ENCODE measurements around the gene KCNB1. TPM values are rescaled to one million over a fixed set of nuclear protein-coding genes. Genes with fewer than 3 reads are reported as not detected.

The KCNB1 gene
- total RNA-seq, 2 donors from 2014 or later, result not detected

DNA sequence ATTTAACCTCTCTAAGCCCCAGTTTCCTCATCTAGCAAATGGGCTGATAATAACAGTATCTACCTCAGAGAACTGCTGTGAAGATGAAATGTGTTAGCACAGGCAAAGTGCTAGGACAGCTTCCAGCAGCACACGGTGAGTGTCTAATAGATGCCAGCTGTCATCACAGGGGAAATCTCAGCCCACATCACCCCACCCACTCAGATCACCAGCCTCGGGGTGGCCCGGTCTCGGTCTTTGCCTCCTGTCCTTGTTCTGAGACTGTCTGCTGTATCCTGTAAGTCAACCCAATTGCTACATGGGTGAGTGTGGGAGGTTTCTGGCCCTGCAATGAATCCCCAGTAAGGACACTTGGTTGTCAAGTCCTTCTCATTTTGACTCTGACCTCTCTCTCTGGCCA is 105.1 kb downstream of the KCNB1 start:
- H3K27me3 Mint-ChIP-seq (ENCODE audit: low read depth), result peaks cover 19% of the 10 kb centered on the region
- H3K36me3 Mint-ChIP-seq (ENCODE audit: insufficient read depth in 2 of 2), result no peaks in the 10 kb centered on the region
- no peaks in the 10 kb centered on the region for H3K9me3 Mint-ChIP-seq
- DNase-seq (no peak), ATAC-seq (replicated peaks in 1 of 2) (no peak)
- no peaks in the 10 kb centered on the region for H3K4me1 Mint-ChIP-seq (ENCODE audit: low read depth)
- H3K27ac Mint-ChIP-seq, result no peak overlapping the region
- H3K4me3 Mint-ChIP-seq, result no peak overlapping the region

DNA sequence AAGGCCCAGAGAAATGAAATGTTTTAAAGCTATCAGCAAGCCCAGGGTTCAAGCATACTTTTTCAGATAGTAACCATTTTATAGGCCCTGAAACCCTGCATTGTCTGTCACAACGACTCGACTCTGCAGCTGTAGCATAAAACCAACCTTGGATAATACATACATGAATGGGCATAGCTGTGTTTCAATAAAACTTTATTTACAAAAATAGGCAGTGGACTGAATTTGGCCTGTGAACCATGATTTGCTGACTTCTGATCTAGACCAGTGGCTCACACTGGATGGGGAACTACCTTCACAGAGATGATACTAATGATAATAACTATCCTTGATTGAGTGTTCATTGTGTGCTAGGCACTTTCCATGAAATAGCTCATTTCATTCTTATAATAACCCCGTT is 107.3 kb downstream of the KCNB1 start:
- no peak overlapping the region for H3K27ac Mint-ChIP-seq
- H3K36me3 Mint-ChIP-seq (ENCODE audit: insufficient read depth in 2 of 2), result no peaks in the 10 kb centered on the region
- no peak overlapping the region for H3K4me3 Mint-ChIP-seq
- DNase-seq, result no peak
- ATAC-seq (replicated peaks in 1 of 2), result no peak
- H3K4me1 Mint-ChIP-seq (ENCODE audit: low read depth), result no peaks in the 10 kb centered on the region
- no peaks in the 10 kb centered on the region for H3K9me3 Mint-ChIP-seq
- H3K27me3 Mint-ChIP-seq (ENCODE audit: low read depth), result peaks cover 31% of the 10 kb centered on the region

DNA sequence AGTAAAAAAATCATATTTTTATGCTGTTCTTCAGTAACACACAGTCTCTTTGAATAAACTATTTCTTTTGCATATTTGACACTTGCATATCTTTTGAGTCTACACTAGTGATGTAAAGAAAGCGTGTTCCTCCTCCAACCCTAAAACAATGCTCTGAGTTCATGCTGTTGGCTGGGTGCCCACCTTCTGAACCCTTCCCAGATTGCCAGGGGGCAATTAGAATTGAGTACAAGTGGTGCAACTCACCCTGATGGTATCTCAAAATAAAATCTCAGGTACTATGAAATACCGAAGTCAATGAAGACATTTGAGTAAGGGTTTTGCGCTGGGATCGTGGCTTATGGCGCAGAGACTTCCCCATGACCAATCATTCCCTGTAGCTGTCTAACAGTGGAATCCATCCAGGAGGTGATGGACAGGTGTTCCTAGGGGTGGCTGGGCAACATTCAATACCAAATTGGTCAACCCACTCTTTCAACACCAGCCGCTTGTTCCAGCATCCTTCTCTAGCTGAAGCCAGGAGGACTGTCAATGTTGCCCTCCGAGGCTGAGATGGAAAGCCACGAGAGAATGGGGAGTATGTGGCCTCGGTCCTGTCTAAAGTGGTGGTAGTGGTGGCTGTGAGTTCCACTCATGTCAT is 110.3 kb downstream of the KCNB1 start:
- H3K27me3 Mint-ChIP-seq (ENCODE audit: low read depth), result peaks cover 46% of the 10 kb centered on the region
- H3K9me3 Mint-ChIP-seq, result no peaks in the 10 kb centered on the region
- no peaks in the 10 kb centered on the region for H3K36me3 Mint-ChIP-seq (ENCODE audit: insufficient read depth in 2 of 2)
- ATAC-seq (replicated peaks in 1 of 2), result no peak
- no peak for DNase-seq
- no peak overlapping the region for H3K4me3 Mint-ChIP-seq
- no peaks in the 10 kb centered on the region for H3K4me1 Mint-ChIP-seq (ENCODE audit: low read depth)
- H3K27ac Mint-ChIP-seq, result no peak overlapping the region

DNA sequence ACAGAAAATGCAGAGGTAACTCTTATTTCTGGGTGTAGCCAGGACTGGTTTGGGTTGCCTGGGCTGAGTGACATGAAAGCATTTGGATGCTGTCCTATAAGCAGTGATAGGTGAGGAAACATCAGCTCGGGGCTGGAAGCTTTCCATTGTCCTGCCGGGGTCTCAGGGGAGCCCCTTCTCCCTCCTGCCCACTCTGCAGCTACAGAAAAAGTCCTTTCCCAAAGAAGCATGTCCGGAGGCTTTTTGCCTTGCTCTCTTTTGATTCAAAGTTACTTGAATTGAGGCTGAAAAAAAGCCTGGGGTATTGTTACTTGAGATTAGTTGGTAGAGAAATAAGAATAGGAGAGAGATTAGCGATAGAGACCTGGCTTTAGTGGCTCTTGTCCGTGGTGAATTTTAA is 113.9 kb downstream of the KCNB1 start:
- H3K4me3 Mint-ChIP-seq, result no peak overlapping the region
- peaks cover 37% of the 10 kb centered on the region for H3K27me3 Mint-ChIP-seq (ENCODE audit: low read depth)
- no peaks in the 10 kb centered on the region for H3K4me1 Mint-ChIP-seq (ENCODE audit: low read depth)
- no peaks in the 10 kb centered on the region for H3K9me3 Mint-ChIP-seq
- H3K27ac Mint-ChIP-seq, result no peak overlapping the region
- DNase-seq (no peak), ATAC-seq (replicated peaks in 1 of 2) (no peak)
- no peaks in the 10 kb centered on the region for H3K36me3 Mint-ChIP-seq (ENCODE audit: insufficient read depth in 2 of 2)

DNA sequence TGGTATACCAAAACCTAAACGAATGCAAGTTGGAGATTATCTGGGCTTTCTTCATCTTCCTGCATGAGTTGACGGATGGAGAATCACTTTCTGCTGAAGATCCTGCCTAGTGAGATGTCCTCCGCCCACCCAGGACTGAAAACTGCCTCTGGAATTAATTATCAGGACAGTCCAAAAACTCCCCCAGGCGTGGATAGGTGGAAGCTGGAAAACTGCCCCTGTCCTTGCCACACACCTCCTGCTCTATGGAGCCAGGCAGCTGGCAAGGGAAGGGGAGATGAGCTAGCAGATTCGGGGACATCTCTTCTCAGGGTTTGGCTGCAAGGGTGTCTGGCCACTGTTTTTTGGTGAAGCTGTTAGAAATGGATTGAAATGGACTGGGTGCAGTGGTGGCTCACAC is 115.4 kb downstream of the KCNB1 start:
- DNase-seq, result no peak
- H3K27ac Mint-ChIP-seq, result no peak overlapping the region
- ATAC-seq (replicated peaks in 1 of 2), result no peak
- peaks cover 37% of the 10 kb centered on the region for H3K27me3 Mint-ChIP-seq (ENCODE audit: low read depth)
- no peaks in the 10 kb centered on the region for H3K9me3 Mint-ChIP-seq
- H3K36me3 Mint-ChIP-seq (ENCODE audit: insufficient read depth in 2 of 2), result no peaks in the 10 kb centered on the region
- no peaks in the 10 kb centered on the region for H3K4me1 Mint-ChIP-seq (ENCODE audit: low read depth)
- H3K4me3 Mint-ChIP-seq, result no peak overlapping the region

DNA sequence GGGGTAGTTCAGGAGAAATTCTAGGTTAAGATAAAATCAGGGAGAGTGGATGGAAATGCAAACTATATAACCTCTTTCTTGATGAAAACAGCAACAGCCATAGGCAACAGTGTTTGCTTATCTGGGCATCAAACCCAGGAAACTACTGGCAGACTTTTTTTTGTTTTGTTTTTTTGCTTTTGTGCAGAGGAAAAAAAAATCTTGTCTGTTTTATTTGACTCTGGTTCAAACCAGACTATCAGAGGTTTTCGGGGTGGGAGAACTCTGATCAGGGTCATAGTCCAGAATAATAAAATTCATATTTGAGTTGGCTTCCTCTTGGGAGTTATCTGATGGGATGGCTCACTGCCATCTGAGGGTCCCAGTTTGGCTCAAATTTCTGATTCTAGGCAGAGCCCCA is 115.8 kb downstream of the KCNB1 start:
- Mint-ChIP-seq H3K27me3 (ENCODE audit: low read depth) (peaks cover 37% of the 10 kb centered on the region), H3K36me3 (ENCODE audit: insufficient read depth in 2 of 2) (no peaks in the 10 kb centered on the region), H3K4me3 (no peak overlapping the region), H3K27ac (no peak overlapping the region), H3K4me1 (ENCODE audit: low read depth) (no peaks in the 10 kb centered on the region), H3K9me3 (no peaks in the 10 kb centered on the region)
- ATAC-seq (replicated peaks in 1 of 2), result no peak
- no peak for DNase-seq

DNA sequence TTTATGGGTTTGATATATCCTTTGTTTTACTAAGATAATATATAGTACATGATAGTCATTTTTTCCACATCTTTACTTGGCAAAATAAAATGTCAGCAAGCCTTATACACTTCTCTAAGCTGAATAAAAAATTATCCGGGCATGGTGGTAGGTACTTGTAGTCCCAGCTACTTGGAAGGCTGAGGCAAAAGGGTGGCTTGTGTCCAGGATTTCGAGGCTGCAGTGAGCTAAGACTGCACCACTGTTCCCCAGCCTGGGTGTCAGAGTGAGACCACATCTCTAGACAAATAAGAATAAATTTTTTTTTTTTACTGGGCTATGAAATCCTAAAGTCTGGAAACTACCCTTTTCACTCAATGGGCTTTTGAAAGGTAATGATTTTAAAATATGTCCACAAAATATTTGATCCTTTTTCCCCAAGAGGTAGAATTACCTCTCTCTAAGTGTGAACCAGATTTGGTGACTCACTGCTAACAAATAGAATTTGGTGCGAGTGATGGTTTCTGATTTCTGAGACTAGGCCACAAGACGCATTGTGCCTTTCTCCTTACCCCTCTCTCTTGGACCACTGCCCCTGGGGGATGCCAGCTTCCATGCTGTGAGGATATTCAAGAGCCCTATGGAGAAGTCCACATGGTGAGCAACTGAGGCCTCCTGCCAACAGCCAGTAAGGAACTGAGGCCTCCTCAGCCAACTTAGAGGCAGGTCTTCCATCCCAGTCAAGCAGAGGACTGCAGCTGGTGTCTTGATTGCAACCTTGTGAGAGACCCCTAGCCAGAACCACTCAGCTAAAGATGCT is 120.4 kb downstream of the KCNB1 start:
- H3K4me3 Mint-ChIP-seq, result no peak overlapping the region
- no peaks in the 10 kb centered on the region for H3K36me3 Mint-ChIP-seq (ENCODE audit: insufficient read depth in 2 of 2)
- no peak for DNase-seq
- ATAC-seq (replicated peaks in 1 of 2), result no peak
- no peaks in the 10 kb centered on the region for H3K4me1 Mint-ChIP-seq (ENCODE audit: low read depth)
- H3K9me3 Mint-ChIP-seq, result no peaks in the 10 kb centered on the region
- H3K27me3 Mint-ChIP-seq (ENCODE audit: low read depth), result peaks cover 21% of the 10 kb centered on the region
- H3K27ac Mint-ChIP-seq, result no peak overlapping the region

DNA sequence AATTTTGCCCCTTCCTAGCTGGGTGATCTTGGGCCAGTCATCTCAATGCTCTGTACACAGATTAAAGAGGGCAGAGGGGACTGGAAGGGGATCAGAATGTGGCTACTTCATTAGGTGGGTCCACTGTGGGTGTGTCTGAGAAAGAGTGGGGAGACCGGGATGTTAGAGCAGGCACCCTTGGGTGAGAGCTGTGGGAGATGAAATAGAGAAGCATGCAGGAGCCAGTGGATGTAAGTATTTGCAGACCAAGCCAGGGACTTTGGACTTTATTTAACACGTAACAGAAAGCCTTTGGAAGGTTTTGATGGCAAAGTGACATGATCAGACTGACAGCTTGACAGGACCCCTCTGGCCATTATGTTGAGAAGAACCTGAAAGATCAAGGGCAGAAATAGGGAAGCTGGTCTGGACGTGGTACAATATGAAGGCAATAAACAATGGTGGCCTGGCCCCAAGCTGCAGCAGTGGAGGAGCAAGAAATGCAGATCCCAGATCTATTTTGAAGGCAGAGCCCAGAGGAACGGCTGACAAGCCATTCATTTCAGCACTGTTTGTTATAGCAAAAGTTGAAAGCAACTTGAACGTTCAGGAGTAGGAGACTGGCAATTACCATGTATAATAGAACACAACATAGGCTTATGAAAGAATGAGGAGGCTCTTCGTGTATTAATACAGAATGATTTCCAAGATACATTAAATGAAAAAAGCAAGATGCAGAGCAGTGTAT is 122.1 kb downstream of the KCNB1 start:
- H3K27me3 Mint-ChIP-seq (ENCODE audit: low read depth), result peaks cover 21% of the 10 kb centered on the region
- no peaks in the 10 kb centered on the region for H3K9me3 Mint-ChIP-seq
- DNase-seq (no peak), ATAC-seq (replicated peaks in 1 of 2) (no peak)
- H3K4me3 Mint-ChIP-seq, result no peak overlapping the region
- H3K36me3 Mint-ChIP-seq (ENCODE audit: insufficient read depth in 2 of 2), result no peaks in the 10 kb centered on the region
- no peaks in the 10 kb centered on the region for H3K4me1 Mint-ChIP-seq (ENCODE audit: low read depth)
- H3K27ac Mint-ChIP-seq, result no peak overlapping the region

DNA sequence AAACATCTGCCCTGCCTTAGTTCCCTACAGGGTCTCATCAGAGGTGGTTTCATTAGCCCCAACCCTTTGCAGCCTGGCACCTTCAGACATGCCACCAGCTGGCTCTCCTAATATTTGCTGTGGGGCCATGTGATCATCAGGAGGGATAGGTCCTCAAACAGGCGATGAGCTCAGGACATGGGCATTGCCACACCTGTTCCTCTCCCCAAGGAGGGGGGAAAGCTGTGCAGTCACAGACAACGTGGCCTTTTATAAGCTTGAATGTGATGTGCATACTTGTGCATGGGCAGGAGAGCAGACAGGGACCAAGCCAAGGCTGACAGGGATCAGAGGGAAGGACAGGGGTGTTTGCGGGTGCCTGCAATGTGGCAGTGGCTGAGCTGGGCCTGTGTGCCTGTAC is 125.8 kb downstream of the KCNB1 start:
- H3K4me3 Mint-ChIP-seq, result no peak overlapping the region
- DNase-seq (no peak), ATAC-seq (replicated peaks in 1 of 2) (no peak)
- no peak overlapping the region for H3K27ac Mint-ChIP-seq
- H3K27me3 Mint-ChIP-seq (ENCODE audit: low read depth), result peaks cover 17% of the 10 kb centered on the region
- H3K4me1 Mint-ChIP-seq (ENCODE audit: low read depth), result no peaks in the 10 kb centered on the region
- H3K36me3 Mint-ChIP-seq (ENCODE audit: insufficient read depth in 2 of 2), result no peaks in the 10 kb centered on the region
- no peaks in the 10 kb centered on the region for H3K9me3 Mint-ChIP-seq

DNA sequence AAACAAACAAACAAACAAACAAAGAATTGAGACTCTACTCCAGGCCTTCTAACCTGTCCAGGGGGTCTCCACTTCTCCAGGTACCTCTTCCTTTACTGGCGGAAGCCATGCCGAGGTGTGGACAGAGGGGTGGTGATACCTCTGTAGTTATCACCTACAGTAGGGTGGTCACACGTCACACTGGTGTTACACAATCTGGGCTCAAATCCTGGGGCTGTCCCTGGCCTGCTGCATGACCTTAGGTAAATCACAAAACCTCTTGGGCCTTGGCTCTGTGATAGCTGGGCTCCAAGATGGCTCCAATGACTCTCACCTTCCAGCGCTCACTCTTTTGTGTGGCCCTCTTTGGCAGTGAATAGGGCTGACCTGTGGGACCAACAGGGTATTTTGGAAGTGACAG is 127.8 kb downstream of the KCNB1 start:
- ATAC-seq (replicated peaks in 1 of 2), result no peak
- no peak for DNase-seq
- peaks cover 10% of the 10 kb centered on the region for H3K27me3 Mint-ChIP-seq (ENCODE audit: low read depth)
- H3K4me3 Mint-ChIP-seq, result no peak overlapping the region
- no peaks in the 10 kb centered on the region for H3K36me3 Mint-ChIP-seq (ENCODE audit: insufficient read depth in 2 of 2)
- no peak overlapping the region for H3K27ac Mint-ChIP-seq
- no peaks in the 10 kb centered on the region for H3K4me1 Mint-ChIP-seq (ENCODE audit: low read depth)
- H3K9me3 Mint-ChIP-seq, result no peaks in the 10 kb centered on the region

DNA sequence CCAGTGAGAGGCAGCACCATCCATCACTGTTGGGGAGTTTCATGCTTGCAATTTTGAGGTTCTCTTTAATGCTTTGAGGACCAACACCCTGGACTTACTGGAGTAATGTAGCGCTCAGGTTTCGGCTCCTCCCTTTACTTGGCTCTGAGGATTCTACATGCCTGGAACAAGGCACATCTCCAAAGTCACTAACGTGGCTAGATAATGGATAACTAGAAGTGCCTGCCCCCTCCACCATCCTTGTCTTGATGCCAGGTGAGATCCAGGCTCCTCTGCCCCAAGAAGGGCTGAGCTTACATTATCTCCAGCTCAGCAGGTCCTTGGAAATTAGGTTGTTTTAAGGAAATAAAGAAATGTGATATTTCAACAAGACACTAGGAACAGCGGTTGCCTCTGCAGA is 129.1 kb downstream of the KCNB1 start:
- H3K27ac Mint-ChIP-seq, result no peak overlapping the region
- ATAC-seq (replicated peaks in 1 of 2) (no peak), DNase-seq (no peak)
- H3K27me3 Mint-ChIP-seq (ENCODE audit: low read depth), result peaks cover 19% of the 10 kb centered on the region
- H3K4me1 Mint-ChIP-seq (ENCODE audit: low read depth), result no peaks in the 10 kb centered on the region
- no peak overlapping the region for H3K4me3 Mint-ChIP-seq
- no peaks in the 10 kb centered on the region for H3K9me3 Mint-ChIP-seq
- H3K36me3 Mint-ChIP-seq (ENCODE audit: insufficient read depth in 2 of 2), result no peaks in the 10 kb centered on the region

DNA sequence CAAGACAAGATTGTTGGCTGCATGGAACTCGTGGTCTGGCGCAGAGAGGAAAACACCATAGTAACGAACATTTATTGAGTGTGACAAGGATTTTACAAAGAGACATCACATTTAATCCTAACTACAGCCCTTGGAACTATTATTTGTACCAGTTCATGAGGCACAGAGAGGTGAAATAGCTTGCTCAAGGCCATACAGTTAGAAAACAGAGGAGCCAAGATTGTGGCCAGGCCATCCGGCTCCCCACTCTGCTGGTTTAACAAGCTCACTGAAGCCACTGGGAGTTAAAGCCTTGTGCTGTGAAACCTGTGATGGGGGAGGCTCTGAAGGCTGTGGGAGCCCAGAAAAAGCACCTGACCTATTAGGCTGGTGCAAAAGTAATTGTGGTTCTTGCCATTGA is 129.7 kb downstream of the KCNB1 start:
- ATAC-seq (replicated peaks in 1 of 2), result no peak
- Mint-ChIP-seq H3K36me3 (ENCODE audit: insufficient read depth in 2 of 2) (no peaks in the 10 kb centered on the region), H3K4me1 (ENCODE audit: low read depth) (peaks cover under 1% of the 10 kb centered on the region)

DNA sequence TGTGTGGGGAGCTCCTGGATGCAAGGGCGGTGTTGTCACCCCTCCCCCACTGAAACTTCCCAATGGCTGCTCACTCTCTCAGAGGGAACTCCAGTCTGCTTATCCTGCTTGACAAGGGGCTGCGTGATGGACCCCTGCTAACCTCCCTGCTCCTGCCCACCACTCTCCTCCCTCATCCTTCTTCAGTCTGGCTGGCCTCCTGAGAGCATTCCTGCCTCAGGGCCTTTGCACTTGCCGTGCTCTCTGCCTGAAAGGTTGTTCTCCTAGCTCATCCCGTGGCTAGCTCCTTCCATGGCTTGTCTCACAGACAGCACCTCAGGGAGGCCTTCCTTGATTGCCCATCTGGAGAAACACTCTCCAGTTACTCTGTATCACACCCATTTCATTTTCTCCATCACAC is 130.7 kb downstream of the KCNB1 start:
- Mint-ChIP-seq H3K27me3 (ENCODE audit: low read depth) (peaks cover 29% of the 10 kb centered on the region), H3K9me3 (no peaks in the 10 kb centered on the region), H3K4me3 (no peak overlapping the region), H3K36me3 (ENCODE audit: insufficient read depth in 2 of 2) (no peaks in the 10 kb centered on the region), H3K4me1 (ENCODE audit: low read depth) (peaks cover 4% of the 10 kb centered on the region), H3K27ac (no peak overlapping the region)
- ATAC-seq (replicated peaks in 1 of 2), result no peak
- no peak for DNase-seq

More for the DNA sequence above, 129.7 kb downstream of the KCNB1 start:
- Mint-ChIP-seq H3K27ac (no peak overlapping the region), H3K4me3 (no peak overlapping the region), H3K9me3 (no peaks in the 10 kb centered on the region), H3K27me3 (ENCODE audit: low read depth) (peaks cover 24% of the 10 kb centered on the region)
- DNase-seq, result no peak
